ENCODE data around the gene LBH.

DNA sequence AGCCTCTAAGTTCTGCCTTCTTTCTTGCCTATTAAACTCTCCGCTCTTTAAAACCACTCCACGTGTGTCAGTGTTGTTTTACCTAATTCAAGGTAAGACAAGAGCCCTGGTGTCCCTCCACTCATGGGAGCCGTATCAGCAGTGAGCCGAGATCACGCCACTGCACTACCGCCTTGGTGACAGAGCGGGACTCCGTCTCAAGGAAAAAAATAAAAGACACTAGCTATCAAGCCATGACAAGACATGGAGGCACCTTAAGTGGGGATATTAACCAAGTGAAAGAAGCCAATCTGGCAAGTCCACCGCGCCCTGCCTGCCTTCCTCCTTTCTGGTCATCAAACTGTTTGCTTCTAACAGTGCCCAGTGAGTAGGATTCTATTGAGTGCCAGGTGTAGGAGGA is 40.2 kb upstream of the LBH start:
- TF ChIP-seq POLR2A (IDR thresholded peaks at IDR 0.05): no peak
- TF ChIP-seq, protein P1, sequence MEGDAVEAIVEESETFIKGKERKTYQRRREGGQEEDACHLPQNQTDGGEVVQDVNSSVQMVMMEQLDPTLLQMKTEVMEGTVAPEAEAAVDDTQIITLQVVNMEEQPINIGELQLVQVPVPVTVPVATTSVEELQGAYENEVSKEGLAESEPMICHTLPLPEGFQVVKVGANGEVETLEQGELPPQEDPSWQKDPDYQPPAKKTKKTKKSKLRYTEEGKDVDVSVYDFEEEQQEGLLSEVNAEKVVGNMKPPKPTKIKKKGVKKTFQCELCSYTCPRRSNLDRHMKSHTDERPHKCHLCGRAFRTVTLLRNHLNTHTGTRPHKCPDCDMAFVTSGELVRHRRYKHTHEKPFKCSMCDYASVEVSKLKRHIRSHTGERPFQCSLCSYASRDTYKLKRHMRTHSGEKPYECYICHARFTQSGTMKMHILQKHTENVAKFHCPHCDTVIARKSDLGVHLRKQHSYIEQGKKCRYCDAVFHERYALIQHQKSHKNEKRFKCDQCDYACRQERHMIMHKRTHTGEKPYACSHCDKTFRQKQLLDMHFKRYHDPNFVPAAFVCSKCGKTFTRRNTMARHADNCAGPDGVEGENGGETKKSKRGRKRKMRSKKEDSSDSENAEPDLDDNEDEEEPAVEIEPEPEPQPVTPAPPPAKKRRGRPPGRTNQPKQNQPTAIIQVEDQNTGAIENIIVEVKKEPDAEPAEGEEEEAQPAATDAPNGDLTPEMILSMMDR (IDR thresholded peaks at IDR 0.05): no peak
